GM19372 (cell line): ENCODE measurements around the gene SYT2.
"Not testable (repeated sequence)": the region's sequence is repeated elsewhere in the genome, so short reads cannot be mapped to it uniquely, and the experiment has no call there.

ENCODE experiments used
- ATAC-seq: cut with Tn5 transposase; IDR thresholded peaks from one replicate; pipeline ENCODE4 v1.9.1; 2021; ENCODE audit warnings: mild to moderate bottlenecking, low read depth, moderate library complexity; ENCODE audit not compliant: unreplicated experiment

Gene SYT2

DNA sequence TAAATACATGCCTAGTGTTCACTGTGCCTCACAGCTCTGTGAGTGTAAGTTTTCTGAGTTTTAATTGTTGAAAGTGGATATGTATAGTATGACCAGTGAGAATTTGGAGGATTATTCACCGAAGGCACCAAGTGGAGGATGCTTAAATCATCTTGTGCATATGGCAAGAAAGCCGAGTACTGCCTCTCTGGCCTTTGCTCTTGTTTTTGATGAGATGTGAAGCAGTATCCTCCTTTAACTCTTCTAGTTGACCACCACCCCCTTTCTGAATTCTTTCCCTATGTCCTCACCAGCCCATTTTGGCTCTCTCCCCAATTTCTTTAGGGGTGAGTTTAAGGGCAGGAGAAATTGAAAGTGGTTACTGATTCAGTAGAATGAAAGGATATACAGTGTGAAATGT, 130.4 kb downstream of the SYT2 start:
- no peak for ATAC-seq

DNA sequence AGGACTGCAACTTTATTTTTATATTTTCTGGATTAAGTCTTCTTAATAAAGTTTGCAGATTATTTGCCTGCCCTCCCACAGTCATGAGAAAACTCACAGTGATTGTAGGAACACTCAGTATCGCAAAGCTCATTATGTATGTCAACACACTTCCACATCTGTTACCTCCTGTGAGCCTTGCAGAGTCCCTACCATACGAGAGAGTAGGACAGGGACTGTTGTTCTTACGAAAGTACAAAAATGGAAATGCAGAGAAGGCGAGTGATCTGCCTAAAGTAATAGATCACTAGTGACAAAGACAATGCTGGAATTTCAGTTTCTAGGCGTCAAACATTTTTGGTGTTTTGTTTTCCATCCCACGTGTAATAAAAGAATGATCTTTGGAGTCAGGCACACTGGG, 131.7 kb downstream of the SYT2 start:
- no peak for ATAC-seq

DNA sequence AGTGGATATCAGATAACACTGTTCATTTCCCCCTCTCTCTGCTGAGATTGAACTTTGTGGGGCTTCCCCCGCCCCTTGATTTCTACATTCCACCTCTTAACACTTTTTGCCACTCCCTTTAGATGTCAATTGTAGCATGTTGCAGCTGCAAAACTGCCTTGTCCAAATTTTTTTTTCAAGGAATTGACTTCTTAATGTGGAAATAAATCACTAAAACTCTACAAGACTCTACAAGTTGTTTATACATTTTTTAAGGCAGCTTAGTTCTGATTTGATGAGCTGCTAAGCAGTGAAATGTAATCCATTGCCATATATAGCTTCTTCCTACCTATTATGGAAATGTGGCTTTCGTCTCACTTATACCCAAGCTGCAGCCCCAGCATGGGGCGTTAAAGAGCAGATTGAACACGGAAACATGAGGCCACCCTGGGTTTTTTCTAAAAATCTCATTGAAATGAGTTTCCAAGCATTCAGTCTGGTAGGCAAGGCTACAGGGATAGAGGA, 132.2 kb downstream of the SYT2 start:
- no peak for ATAC-seq

DNA sequence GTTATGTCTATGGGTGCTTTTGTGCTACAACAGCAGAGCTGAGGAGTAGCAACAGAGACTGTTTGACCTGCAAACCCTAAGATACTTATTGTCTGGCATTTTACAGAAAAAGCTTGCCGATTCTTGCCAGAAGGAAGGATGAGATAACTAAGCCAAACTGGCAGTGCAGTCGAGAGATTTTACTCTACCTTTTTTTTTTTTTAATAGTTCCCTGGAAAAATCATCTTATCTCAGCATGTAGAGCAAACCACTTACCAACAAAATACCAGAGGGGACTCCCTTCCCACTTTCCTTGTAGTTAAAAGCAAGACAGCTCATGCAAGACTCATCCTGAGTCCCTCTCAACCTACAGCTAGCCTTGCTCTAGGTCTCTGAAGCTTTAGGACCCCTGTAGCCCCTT, 132.9 kb downstream of the SYT2 start:
- no peak for ATAC-seq

DNA sequence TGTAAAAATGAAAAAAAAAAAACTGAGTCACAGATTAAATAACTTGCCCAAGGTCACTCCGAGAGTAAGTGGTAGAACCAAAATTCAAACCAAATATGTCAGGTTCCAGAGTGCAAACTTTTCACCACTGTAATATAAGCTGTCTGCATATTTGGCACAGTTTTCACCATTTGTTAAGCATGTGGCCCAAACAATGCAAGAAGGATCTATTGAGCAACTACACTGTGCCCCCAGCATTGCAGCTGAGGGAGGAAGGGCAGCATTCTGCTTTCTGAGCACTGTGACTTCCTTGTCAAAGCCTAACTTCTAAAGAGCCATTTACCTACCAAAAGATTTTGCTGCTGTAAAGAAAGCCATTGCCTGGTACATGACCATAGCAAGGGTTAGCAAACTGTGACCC, 133.4 kb downstream of the SYT2 start:
- no peak for ATAC-seq

DNA sequence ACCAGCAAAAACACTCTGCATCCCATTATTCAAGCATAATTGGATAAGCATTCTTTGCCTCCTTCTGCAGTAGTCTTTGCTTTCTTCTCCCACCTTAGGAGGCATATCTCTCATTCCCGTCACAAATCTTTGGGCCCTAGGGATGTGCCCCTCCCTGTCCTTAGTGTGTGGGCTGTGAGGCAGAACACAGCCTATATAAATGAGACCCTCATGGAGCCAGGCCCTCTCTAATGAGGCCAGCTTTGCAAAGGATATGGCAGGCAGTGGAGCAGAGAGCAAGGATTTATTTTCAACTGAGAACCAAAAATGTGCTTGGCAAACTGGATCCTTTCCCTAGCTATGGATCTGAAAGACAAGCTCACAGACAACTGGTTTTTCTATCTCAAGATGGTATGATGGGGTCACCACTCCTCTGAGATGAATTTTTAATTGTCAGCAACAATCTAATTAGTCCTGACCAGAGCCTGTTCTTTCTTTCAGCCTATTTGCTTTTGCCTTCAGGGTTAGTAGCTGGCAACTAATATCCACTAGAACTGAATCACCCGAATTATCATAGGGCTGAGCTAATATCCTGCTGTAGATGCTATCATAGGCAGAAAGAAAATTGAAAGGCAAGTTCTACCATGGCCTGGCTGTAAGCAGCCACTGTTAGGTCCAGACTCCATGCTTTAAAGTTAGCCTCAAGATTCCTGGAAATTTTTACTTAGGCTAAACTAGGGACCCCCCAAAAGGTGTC, 134.2 kb downstream of the SYT2 start:
- ATAC-seq = no peak

DNA sequence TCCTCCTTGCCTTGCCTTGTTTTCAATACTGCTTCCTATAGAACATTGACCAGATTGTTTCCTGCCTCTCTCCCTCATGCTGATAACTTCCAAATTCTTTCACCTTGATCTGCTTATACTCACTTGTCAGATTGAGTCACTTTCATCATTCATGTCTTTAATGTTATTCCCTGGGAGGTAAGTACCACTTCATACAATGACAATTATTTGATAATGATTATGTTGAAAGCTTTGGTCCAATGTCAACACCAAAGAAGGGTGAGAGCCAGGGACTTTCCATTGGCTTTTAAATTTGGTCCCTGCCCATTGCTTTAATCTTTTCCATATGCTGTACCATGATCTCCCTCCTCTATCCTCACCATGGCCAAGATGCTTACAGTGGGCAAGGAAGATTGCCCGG, 137.4 kb downstream of the SYT2 start:
- ATAC-seq = no peak

DNA sequence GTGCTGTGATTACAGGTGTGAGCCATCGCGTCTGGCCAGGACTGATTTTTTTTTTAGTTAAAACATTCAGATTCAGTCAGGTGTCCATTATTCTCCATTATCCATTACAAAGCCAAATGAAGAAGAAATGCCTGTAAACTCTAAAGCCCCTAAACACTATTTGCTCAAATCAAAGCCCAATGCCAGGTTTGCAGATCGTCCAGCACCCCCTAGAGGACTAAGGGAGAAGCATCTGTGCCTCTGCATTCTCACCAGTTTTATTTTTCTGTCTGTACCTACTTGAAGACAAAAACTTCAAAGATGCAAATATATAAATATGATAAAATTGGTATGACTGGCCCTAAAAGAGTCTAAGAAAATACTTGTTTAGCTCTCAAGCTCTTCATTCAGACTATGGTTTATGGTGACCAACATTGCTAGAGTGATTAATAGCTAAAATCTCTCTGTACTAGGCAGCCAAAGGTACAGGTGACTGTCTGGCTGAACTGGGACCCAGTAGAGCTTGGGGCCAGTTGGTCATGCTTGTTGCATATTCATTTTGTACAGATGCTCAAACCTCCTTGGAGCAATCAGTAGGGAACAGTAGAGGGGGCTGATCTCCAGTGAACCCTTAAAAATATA, 138.4 kb downstream of the SYT2 start:
- no peak for ATAC-seq

DNA sequence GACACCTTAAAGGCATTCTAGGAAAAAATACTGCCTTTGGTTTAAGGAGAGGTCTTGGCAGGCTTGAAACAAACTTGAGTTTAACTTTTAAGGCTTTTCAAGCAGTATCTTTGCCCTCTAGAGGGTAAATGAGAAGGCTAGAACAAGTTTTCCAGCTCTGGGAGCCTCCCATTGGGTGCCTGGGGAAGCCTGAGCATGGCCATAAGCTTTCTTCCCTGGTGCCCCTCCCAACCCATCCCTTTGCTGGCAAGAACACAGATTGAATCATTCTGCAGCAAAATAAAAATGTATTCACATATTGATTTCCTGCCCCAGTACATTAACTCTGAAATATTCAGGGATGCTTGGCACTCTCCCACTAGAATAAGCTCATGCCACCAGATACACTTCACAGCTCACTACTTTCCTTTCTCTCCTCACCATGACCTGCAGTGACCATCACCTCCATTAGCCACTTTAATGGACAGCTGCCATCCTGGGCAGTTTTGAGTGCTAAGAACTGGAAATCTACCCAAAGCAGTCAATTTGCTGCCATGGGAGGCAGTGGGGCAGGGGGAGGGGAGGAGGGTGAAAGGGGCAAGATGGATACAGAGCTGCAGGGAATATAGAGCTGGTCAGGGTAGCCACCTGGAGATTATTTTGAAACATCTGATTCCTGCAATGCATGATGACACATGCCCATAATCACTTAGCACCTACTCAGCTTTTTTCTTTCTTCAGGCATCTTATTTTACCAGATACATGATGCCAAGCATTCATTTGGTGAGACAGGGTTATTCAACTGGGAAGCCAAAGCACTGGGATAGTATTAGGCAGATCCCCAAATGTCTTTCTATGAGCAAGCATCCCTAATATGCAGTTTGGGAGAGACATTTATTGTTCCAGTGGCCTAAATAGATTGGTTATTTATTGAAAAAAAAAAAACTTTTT, 140.6 kb downstream of the SYT2 start:
- ATAC-seq = no peak

DNA sequence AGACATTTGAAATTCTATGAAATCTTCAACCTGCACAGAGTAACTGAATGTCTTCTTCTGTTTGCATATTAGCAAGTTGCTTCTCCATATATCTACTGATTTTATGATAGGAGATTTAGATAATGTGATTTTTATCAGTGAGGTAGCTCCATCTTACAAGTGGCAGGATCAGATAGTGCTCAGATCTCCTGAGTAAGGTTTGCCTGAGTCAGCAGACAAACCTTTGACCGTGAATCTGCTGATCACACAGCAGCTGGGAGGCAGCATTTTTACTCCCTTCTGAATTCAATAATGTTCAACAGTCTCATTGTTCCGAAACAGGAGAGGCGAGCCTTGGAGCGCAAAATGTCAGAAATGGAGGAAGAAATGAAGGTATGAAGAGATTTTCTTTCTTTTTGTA, 141.4 kb downstream of the SYT2 start:
- ATAC-seq = no peak

DNA sequence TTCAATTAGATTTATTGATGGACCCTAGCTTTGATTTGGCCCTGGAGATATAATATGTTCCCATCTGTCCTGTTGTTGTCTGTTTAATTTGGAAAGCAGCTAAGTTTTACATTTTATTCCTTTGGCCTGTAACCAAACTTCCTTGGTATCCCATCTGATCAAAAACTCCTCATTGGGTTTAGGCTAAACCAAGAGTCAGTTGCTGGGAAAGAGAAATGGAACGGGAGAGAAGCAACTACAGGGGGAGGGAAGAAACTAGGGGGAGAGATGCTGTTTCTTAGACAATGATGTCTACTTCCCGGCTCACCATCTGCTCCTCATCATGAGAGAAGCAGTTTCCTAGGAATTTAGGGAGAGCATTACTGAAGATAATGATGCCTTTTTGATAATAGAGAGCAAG, 141.8 kb downstream of the SYT2 start:
- ATAC-seq = no peak

DNA sequence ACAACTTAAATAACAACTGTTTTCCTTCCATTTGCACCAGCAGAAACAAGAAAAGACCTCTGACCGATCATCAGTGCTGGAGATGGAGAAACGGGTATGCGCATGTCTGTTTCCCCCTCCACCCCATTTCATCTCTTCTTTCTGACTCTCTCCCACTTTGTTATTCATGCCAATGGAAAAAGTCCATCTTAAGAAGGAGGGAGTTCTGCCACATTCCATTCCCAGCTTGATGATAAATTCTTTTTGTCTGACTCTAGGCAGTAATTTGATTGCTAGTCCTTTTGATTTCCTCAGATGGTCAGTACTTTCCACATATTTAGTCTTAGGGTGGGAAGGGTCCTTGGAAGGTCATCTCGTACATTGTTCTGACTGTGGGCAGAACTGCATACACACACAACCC, 142.5 kb downstream of the SYT2 start:
- no peak for ATAC-seq

DNA sequence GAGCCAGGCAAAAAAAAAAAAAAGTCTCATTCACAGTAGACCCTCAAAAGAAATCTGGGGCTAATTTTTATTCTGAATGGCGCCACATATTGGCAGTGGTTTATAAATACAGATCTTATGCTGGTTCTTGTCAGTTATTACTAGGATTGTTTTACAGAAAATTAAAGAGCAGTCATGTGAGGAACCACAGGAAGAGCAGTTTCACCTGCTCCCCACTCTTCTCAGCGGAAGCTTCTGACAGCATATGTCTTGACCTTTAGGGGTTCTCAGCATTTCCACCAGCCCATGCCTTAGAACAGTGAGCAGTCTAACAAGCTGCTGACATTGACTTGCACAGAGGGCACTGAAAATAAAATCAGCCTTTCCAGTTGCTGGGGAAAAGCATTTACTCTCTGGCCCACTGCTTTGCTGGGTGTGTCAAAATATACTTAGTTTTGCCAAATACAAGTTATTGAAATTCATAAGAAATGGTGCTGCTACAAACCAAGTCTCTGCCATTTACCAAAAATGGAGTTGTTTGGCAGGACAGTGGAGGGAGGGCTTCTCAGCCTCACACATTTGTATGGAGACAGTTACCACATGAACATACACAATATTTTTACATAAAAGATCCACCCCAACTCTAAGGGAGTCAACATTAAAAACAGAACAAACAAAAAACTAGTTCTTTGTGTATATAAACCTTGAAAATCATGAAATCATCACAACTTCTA, 144.2 kb downstream of the SYT2 start:
- peak; percentile 80 for ATAC-seq

DNA sequence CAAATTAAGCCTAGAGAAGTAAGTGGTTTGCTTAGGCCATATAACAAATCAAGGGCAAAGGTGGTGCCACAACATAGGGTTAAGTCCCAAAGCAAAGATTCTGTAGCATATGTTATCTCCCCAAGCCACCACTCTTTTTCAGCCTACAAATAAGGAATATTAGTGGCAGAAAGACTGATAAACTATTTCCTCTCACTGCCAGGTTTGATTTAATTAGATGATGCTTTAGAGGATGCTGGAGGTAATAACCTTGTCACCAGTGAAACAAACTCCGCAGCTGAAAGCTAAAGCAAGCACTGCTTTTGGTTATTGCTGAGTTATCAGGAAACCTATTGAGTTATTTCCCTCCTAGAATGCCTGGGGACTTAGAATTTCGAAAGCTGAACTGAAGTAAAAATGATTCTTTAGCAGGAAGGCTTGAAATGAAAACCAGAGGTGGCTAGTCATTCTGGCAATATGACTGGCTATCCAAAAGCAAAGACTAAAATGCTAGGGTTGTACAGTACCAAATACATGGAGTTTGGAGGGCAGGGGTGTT, 145.2 kb downstream of the SYT2 start:
- ATAC-seq = no peak

DNA sequence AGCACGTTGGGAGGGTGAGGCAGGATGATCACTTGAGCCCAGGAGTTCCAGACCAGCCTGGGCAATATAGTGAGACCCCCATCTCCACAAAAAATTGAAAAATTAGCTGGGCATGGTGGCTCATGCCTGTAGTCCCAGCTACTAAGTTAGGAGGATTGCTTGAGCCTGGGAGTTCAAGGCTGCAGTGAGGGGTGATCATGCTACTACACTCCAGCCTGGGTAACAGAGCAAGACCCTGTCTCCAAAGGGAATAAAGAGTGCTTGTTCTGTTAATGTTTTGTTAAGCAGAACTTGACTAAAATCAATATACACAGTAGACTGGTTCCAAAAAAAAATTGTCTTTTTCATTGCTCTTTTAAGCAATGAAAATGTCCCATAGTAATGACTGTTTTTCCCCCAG, 146.4 kb downstream of the SYT2 start:
- ATAC-seq = no peak

DNA sequence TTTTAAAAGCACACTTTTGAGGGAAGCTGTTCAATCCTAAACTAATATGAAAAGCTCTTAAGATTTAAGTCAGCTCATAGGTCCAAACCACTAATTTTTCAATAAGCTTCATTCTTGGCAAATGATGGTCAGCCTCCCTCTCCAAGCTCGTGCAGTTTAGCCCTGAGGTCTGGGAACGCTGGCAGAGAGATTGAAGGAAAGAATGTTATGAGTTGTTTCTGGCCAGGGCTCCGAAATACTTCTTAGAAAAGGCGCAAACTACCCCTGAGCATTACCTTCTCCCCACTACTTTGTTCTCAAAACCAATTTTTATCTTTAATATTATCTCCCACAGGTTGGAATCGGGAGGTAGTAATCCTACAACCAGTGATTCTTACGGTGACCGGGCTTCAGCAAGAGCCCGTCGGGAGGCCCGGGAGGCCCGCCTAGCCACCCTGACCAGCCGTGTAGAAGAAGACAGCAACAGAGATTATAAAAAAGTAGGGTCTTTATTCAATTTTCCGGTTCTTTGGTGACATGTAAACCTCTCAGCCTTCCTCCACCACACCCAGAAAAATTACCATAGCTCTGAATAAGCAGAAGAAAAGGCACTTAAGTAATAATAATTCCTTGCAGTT, 147.7 kb downstream of the SYT2 start:
- no peak for ATAC-seq

DNA sequence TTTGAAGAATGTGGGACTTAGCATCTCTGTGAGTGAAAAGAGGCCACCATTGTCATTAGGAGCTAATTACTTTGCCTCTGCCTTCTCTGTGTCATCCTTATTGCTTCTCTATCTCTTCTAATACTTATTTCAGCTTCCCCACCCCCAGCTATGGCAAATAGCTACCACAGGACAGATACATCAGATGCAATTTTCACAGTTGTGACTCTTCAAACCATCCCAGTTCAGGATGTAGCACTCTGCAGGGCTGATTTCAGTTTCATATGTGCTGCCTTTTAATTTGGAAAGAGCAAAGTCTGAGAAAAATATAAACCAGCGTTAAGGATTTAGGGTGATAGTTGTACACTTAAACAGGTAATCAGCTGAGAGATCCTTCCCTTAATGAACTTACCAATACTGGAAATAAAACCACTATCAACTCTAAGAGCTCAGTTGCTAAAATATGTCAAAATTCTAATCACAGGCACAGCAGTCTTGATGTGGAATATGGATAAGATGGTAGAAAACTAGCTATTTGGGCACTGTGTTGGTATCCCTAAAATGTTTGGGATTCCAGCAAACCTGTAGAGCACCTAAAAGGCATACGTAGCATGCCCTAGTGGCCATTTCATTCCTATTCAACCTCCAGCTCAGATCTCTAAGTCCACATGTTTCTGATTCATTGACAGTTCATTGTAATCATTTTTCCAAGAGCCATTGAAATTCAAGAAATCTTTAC, 148.4 kb downstream of the SYT2 start:
- ATAC-seq = no peak

DNA sequence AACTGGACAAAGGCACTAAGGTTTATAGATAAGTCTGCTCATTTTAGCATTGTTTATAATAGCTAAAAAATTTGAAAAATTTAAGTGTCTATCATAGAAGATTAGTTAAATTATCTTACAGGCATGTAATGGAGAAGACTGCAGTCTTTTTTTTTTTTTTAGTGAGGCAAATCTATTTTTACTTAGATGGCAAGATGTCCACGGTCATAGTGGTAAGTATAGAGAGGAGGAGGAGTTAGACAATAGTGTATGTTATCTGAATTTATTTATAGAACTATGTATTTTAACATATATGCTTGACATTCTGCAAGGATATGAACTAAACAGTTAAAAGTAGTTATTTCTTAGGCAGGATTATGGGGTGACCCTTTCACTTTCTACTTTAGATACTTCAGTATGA, 149.0 kb downstream of the SYT2 start:
- no peak for ATAC-seq

DNA sequence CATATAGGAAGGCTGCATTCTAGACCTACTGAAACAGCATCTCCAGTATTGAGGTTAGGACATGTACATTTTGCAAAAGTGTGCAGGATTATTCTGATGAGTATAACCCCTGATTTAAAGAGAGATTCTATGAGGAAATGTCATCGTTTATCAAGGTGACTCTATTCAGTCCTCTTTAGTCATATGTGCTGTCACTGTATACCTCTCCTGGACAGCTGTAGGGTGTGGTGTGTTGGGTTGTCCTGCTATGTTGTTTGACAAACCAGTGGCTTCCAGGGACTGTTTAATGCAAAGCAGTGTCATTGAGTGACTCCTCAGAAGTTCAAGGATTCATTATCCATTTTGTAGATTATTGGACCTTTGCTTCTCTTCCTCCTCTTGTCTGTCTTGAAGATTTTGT, 152.6 kb downstream of the SYT2 start:
- ATAC-seq = not testable (repeated sequence)
